ENCODE data around the gene TARBP1.
"Not testable (repeated sequence)": the region's sequence is repeated elsewhere in the genome, so short reads cannot be mapped to it uniquely, and the experiment has no call there.

Gene TARBP1

GRCh38 chr1:234373959-234374254, 105.1 kb downstream of the TARBP1 start:
- Histone ChIP-seq H3K9me3 (ENCODE audit: low read length) (no peaks in the 10 kb centered on the region), H3K9ac (ENCODE audit: low read length) (peak overlapping the region; percentile 79), H3K36me3 (ENCODE audit: insufficient read depth, low read length) (peaks cover 24% of the 10 kb centered on the region), H3K4me1 (ENCODE audit: insufficient read depth, low read length) (peaks cover 21% of the 10 kb centered on the region), H3K4me3 (ENCODE audit: low read depth in 1 of 2, low read length in 2 of 2) (peak overlapping the region; percentile 87 to 93), H3K27ac (ENCODE audit: low read depth, low read length) (peak overlapping the region; percentile 97), H3K27me3 (ENCODE audit: control insufficient read depth in 1 of 2, insufficient read depth in 2 of 2, low read length in 2 of 2) (no peaks in the 10 kb centered on the region)

- Histone ChIP-seq H3K9ac (ENCODE audit: low read length) (peak within 1 kb of the TSS; percentile 79), H3K36me3 (ENCODE audit: insufficient read depth, low read length) (peaks cover 22% of the 10 kb centered on the region), H3K9me3 (ENCODE audit: low read length) (no peaks in the 10 kb centered on the region), H3K27ac (ENCODE audit: low read depth, low read length) (peak within 1 kb of the TSS; percentile 97), H3K27me3 (ENCODE audit: control insufficient read depth in 1 of 2, insufficient read depth in 2 of 2, low read length in 2 of 2) (no peaks in the 10 kb centered on the region), H3K4me1 (ENCODE audit: insufficient read depth, low read length) (peaks cover 21% of the 10 kb centered on the region), H3K4me3 (ENCODE audit: low read depth in 1 of 2, low read length in 2 of 2) (peak within 1 kb of the TSS; percentile 87 to 93)
Observed at GRCh38 chr1:234373064-234373958, 105.7 kb downstream of the TARBP1 start, which contains the start of gene COA6. COA6 (plus strand) TSS chr1:234373456; CDS start chr1:234373467, 11 bp downstream.

GRCh38 chr1:234372011-234372757, 106.8 kb downstream of the TARBP1 start:
- H3K36me3 ChIP-seq (ENCODE audit: insufficient read depth, low read length) = peaks cover 14% of the 10 kb centered on the region
- peak overlapping the region; percentile 79 for H3K9ac ChIP-seq (ENCODE audit: low read length)
- H3K9me3 ChIP-seq (ENCODE audit: low read length) = no peaks in the 10 kb centered on the region
- H3K27ac ChIP-seq (ENCODE audit: low read depth, low read length) = peak overlapping the region; percentile 97
- peaks cover 21% of the 10 kb centered on the region for H3K4me1 ChIP-seq (ENCODE audit: insufficient read depth, low read length)
- H3K4me3 ChIP-seq (ENCODE audit: low read depth in 1 of 2, low read length in 2 of 2) = peak overlapping the region; percentile 87 to 93
- H3K27me3 ChIP-seq (ENCODE audit: control insufficient read depth in 1 of 2, insufficient read depth in 2 of 2, low read length in 2 of 2) = no peaks in the 10 kb centered on the region

GRCh38 chr1:234371414-234371813, 107.6 kb downstream of the TARBP1 start:
- Histone ChIP-seq H3K27ac (ENCODE audit: low read depth, low read length) (no peak overlapping the region), H3K9me3 (ENCODE audit: low read length) (no peaks in the 10 kb centered on the region), H3K9ac (ENCODE audit: low read length) (no peak overlapping the region), H3K36me3 (ENCODE audit: insufficient read depth, low read length) (peaks cover 8% of the 10 kb centered on the region), H3K4me3 (ENCODE audit: low read depth in 1 of 2, low read length in 2 of 2) (no peak overlapping the region), H3K27me3 (ENCODE audit: control insufficient read depth in 1 of 2, insufficient read depth in 2 of 2, low read length in 2 of 2) (no peaks in the 10 kb centered on the region), H3K4me1 (ENCODE audit: insufficient read depth, low read length) (peaks cover 21% of the 10 kb centered on the region)

- no peaks in the 10 kb centered on the region for H3K27me3 ChIP-seq (ENCODE audit: control insufficient read depth in 1 of 2, insufficient read depth in 2 of 2, low read length in 2 of 2)
- H3K4me1 ChIP-seq (ENCODE audit: insufficient read depth, low read length) = peaks cover 16% of the 10 kb centered on the region
- no peaks in the 10 kb centered on the region for H3K9me3 ChIP-seq (ENCODE audit: low read length)
- no peaks in the 10 kb centered on the region for H3K36me3 ChIP-seq (ENCODE audit: insufficient read depth, low read length)
- no peak overlapping the region for H3K27ac ChIP-seq (ENCODE audit: low read depth, low read length)
- H3K9ac ChIP-seq (ENCODE audit: low read length) = no peak overlapping the region
- no peak overlapping the region for H3K4me3 ChIP-seq (ENCODE audit: low read depth in 1 of 2, low read length in 2 of 2)
Observed at GRCh38 chr1:234369784-234370183, 109.2 kb downstream of the TARBP1 start.

GRCh38 chr1:234369033-234369430, 109.9 kb downstream of the TARBP1 start:
- peaks cover 8% of the 10 kb centered on the region for H3K4me1 ChIP-seq (ENCODE audit: insufficient read depth, low read length)
- no peak overlapping the region for H3K4me3 ChIP-seq (ENCODE audit: low read depth in 1 of 2, low read length in 2 of 2)
- no peaks in the 10 kb centered on the region for H3K27me3 ChIP-seq (ENCODE audit: control insufficient read depth in 1 of 2, insufficient read depth in 2 of 2, low read length in 2 of 2)
- no peaks in the 10 kb centered on the region for H3K9me3 ChIP-seq (ENCODE audit: low read length)
- no peaks in the 10 kb centered on the region for H3K36me3 ChIP-seq (ENCODE audit: insufficient read depth, low read length)
- H3K9ac ChIP-seq (ENCODE audit: low read length) = no peak overlapping the region
- H3K27ac ChIP-seq (ENCODE audit: low read depth, low read length) = no peak overlapping the region

GRCh38 chr1:234368320-234369032, 110.5 kb downstream of the TARBP1 start:
- Histone ChIP-seq H3K4me1 (ENCODE audit: insufficient read depth, low read length) (peaks cover 6% of the 10 kb centered on the region), H3K4me3 (ENCODE audit: low read depth in 1 of 2, low read length in 2 of 2) (no peak overlapping the region), H3K9ac (ENCODE audit: low read length) (no peak overlapping the region), H3K27ac (ENCODE audit: low read depth, low read length) (no peak overlapping the region), H3K27me3 (ENCODE audit: control insufficient read depth in 1 of 2, insufficient read depth in 2 of 2, low read length in 2 of 2) (no peaks in the 10 kb centered on the region), H3K9me3 (ENCODE audit: low read length) (no peaks in the 10 kb centered on the region), H3K36me3 (ENCODE audit: insufficient read depth, low read length) (no peaks in the 10 kb centered on the region)

GRCh38 chr1:234362558-234362957, 116.4 kb downstream of the TARBP1 start:
- no peaks in the 10 kb centered on the region for H3K27me3 ChIP-seq (ENCODE audit: control insufficient read depth in 1 of 2, insufficient read depth in 2 of 2, low read length in 2 of 2)
- H3K9ac ChIP-seq (ENCODE audit: low read length) = no peak overlapping the region
- H3K9me3 ChIP-seq (ENCODE audit: low read length) = no peaks in the 10 kb centered on the region
- H3K4me3 ChIP-seq (ENCODE audit: low read depth in 1 of 2, low read length in 2 of 2) = no peak overlapping the region
- H3K27ac ChIP-seq (ENCODE audit: low read depth, low read length) = no peak overlapping the region
- H3K4me1 ChIP-seq (ENCODE audit: insufficient read depth, low read length) = no peaks in the 10 kb centered on the region
- H3K36me3 ChIP-seq (ENCODE audit: insufficient read depth, low read length) = no peaks in the 10 kb centered on the region

- no peak overlapping the region for H3K27ac ChIP-seq (ENCODE audit: low read depth, low read length)
- H3K36me3 ChIP-seq (ENCODE audit: insufficient read depth, low read length) = no peaks in the 10 kb centered on the region
- no peak overlapping the region for H3K4me3 ChIP-seq (ENCODE audit: low read depth in 1 of 2, low read length in 2 of 2)
- H3K9me3 ChIP-seq (ENCODE audit: low read length) = no peaks in the 10 kb centered on the region
- no peaks in the 10 kb centered on the region for H3K4me1 ChIP-seq (ENCODE audit: insufficient read depth, low read length)
- no peak overlapping the region for H3K9ac ChIP-seq (ENCODE audit: low read length)
- H3K27me3 ChIP-seq (ENCODE audit: control insufficient read depth in 1 of 2, insufficient read depth in 2 of 2, low read length in 2 of 2) = no peaks in the 10 kb centered on the region
Observed at GRCh38 chr1:234361102-234361603, 117.8 kb downstream of the TARBP1 start.

- H3K27ac ChIP-seq (ENCODE audit: low read depth, low read length) = no peak overlapping the region
- no peak overlapping the region for H3K9ac ChIP-seq (ENCODE audit: low read length)
- H3K4me1 ChIP-seq (ENCODE audit: insufficient read depth, low read length) = no peaks in the 10 kb centered on the region
- H3K4me3 ChIP-seq (ENCODE audit: low read depth in 1 of 2, low read length in 2 of 2) = no peak overlapping the region
- H3K36me3 ChIP-seq (ENCODE audit: insufficient read depth, low read length) = no peaks in the 10 kb centered on the region
- no peaks in the 10 kb centered on the region for H3K9me3 ChIP-seq (ENCODE audit: low read length)
- H3K27me3 ChIP-seq (ENCODE audit: control insufficient read depth in 1 of 2, insufficient read depth in 2 of 2, low read length in 2 of 2) = no peaks in the 10 kb centered on the region
Observed at GRCh38 chr1:234357831-234358230, 121.1 kb downstream of the TARBP1 start.

- H3K36me3 ChIP-seq (ENCODE audit: insufficient read depth, low read length); H3K27ac ChIP-seq (ENCODE audit: low read depth, low read length); H3K4me1 ChIP-seq (ENCODE audit: insufficient read depth, low read length); H3K4me3 ChIP-seq (ENCODE audit: low read depth in 1 of 2, low read length in 2 of 2); H3K9ac ChIP-seq (ENCODE audit: low read length); H3K27me3 ChIP-seq (ENCODE audit: control insufficient read depth in 1 of 2, insufficient read depth in 2 of 2, low read length in 2 of 2); H3K9me3 ChIP-seq (ENCODE audit: low read length): not testable (repeated sequence)
Observed at GRCh38 chr1:234356615-234357269, 122.2 kb downstream of the TARBP1 start.

Measured in muscle layer of colon (tissue), 2 donors.